SK-N-SH treated with all-trans-retinoic acid at 6 μM for 48 hours (cell line): ENCODE data around the gene FAM13A.

Experiments used
- CSDC2 ChIP-seq: fragments of 250-450 bp; sonication (Bioruptor Pico); IDR thresholded peaks from 2 replicates; pipeline ENCODE4 v1.5.0; 2020; ENCODE audit warnings: mild to moderate bottlenecking, moderate library complexity
- ESRRG ChIP-seq: fragments of 250-450 bp; sonication (Bioruptor Pico); IDR thresholded peaks from 2 replicates; pipeline ENCODE4 v1.6.1; 2021; ENCODE audit warnings: mild to moderate bottlenecking
- ZFP30 ChIP-seq: fragments of 450-650 bp; formaldehyde crosslinking; IDR thresholded peaks from 2 replicates; pipeline ENCODE4 v1.5.0; 2022; ENCODE audit warnings: mild to moderate bottlenecking, moderate library complexity

DNA sequence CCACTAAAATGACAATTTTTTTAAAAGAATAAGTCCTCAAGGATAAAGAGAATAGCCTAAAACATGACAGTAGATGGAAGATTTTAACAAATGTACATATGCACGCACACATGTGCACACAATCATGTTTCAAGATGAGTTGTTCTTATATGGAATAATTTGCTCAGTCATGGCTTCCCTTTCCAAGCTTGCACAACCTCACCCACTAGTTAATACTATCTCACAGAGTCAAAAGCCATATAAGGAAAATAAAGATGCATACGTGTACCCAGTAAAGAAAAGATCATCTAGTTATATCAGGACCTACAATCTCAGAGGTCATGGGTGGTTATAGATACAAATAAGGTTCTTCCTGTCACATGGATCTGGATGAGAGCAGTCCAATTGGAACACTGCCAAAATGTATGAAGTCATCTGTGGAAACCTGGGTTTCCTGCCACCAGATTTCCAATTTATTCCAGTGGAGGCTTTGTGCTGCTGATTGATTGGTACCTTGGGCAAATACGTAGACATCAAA is 56.1 kb downstream of the FAM13A start:
- no peak for TF ChIP-seq ESRRG (CRISPR knock-in tag)
- TF ChIP-seq ZFP30 (CRISPR knock-in tag) = no peak
- TF ChIP-seq CSDC2 (CRISPR knock-in tag) = no peak
